Neural progenitor cell (in vitro differentiated cells): ENCODE results near the gene KLF11.

Experiments
- EZH2phosphoT487 ChIP-seq: fragments of 200-600 bp; sonication (generic); IDR thresholded peaks from 2 replicates; pipeline ENCODE4 v1.6.1; 2017; ENCODE audit warnings: antibody characterized with exemption
- TF ChIP-seq, protein P1 (sequence below): fragments of 200-600 bp; sonication (generic); IDR thresholded peaks from 2 replicates; pipeline ENCODE4 v1.5.1; 2017; ENCODE audit warnings: antibody characterized with exemption, mild to moderate bottlenecking

DNA sequence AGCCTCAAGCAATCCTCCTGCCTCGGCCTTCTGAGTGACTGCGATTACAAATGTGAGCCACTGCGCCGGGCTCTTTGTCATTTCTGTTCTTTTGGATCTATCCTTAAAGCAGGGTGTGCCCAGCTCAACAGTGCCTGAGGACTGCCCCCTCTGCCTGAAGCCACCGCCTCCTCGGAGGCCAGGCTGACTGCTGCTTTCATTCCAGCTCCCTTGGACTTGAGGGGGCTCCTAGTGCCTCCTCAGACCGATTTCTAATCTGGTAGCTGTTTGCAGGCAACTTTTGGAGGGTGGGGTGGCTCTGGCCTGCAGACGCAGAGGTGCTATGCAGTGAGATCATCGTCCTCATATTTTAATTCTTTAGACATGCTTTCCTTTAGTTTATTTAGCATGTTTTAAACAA, 35.9 kb upstream of the KLF11 start:
- TF ChIP-seq, protein P1, sequence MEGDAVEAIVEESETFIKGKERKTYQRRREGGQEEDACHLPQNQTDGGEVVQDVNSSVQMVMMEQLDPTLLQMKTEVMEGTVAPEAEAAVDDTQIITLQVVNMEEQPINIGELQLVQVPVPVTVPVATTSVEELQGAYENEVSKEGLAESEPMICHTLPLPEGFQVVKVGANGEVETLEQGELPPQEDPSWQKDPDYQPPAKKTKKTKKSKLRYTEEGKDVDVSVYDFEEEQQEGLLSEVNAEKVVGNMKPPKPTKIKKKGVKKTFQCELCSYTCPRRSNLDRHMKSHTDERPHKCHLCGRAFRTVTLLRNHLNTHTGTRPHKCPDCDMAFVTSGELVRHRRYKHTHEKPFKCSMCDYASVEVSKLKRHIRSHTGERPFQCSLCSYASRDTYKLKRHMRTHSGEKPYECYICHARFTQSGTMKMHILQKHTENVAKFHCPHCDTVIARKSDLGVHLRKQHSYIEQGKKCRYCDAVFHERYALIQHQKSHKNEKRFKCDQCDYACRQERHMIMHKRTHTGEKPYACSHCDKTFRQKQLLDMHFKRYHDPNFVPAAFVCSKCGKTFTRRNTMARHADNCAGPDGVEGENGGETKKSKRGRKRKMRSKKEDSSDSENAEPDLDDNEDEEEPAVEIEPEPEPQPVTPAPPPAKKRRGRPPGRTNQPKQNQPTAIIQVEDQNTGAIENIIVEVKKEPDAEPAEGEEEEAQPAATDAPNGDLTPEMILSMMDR = no peak
- no peak for TF ChIP-seq EZH2phosphoT487
